HG02571 (cell line): Measurements from ENCODE around the gene NEUROD2.

Source experiments
- ATAC-seq: cut with Tn5 transposase; IDR thresholded peaks from one replicate; pipeline ENCODE4 v1.9.1; 2021; ENCODE audit warnings: mild to moderate bottlenecking, moderate library complexity; ENCODE audit not compliant: unreplicated experiment

NEUROD2 gene

DNA sequence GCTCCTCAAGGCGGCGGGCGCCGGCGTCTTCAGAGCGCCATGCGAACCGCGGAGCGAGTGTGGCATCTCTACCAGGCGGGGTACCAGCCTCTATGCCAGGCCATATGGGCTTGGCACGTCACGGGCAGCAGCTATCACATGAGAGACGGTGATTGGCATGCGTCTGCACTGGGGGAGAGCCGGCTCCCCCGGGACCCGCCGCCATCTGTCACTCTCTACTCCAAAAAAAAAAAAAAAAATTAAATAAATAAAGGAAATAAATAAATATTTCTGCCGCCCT is at the start of gene NEUROD2:
Gene NEUROD2, minus strand, starts transcription at position 70 of the 280 bp plus-strand sequence. CDS start 1,321 bp downstream, outside the sequence.
- ATAC-seq: no peak

DNA sequence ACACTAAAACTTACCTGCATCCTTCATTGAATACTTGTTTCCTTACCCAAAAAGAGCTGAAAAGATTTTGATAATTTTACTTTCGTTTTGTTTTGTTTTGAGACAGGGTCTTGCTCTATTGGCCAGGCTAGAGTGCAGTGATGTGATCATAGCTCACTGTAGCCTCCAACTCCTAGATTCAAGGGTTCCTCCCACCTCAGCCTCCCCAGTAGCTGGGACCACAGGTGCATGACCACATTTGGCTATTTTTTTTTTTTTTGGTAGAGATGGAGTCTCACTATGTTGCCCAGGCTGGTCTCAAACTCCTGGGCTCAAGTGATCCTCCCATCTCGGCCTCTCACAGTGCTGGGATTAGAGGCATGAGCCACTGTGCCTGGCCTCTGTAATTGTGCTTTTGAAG is 47.4 kb upstream of the NEUROD2 start:
- ATAC-seq: no peak

GRCh38 chr17:39653662-39654331 is 46.1 kb upstream of the NEUROD2 start:
- no peak for ATAC-seq

GRCh38 chr17:39653316-39653661 is 45.6 kb upstream of the NEUROD2 start:
- no peak for ATAC-seq

DNA sequence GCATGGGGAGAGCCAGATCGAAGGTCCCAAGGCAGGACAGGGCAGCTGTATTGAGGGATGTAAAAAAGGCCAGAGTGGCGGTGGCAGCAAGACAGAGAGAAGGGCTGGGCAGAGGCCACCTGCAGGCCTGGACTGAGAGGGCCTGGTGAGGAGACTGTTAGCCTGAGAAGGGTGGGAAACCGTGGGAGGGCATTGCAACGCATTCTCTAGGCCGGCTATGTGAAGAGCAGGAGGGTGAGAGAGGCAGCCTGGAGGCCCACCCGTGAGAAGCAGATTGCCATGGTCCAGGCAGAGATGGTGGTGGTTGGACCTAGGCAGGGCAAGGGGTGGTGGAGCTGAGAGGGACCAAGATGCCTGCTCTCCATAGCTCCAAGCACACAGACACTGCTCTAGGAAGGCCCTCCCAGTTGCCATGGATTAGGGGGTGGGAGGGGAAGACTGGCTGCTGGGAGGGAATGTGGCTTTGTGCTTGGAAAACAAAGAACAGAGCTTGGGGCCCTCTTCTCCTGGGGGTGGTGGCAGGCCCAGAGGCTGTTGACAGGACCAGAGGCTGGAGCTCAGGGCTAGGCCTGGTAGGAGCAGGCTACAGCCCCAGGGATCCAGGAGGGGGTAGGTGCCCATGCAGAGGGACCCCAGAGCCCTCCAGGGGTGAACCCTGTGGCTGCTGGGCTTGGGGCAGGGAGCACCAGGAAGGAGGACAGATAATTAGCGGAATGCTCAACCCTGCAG is 45.0 kb upstream of the NEUROD2 start:
- no peak for ATAC-seq

DNA sequence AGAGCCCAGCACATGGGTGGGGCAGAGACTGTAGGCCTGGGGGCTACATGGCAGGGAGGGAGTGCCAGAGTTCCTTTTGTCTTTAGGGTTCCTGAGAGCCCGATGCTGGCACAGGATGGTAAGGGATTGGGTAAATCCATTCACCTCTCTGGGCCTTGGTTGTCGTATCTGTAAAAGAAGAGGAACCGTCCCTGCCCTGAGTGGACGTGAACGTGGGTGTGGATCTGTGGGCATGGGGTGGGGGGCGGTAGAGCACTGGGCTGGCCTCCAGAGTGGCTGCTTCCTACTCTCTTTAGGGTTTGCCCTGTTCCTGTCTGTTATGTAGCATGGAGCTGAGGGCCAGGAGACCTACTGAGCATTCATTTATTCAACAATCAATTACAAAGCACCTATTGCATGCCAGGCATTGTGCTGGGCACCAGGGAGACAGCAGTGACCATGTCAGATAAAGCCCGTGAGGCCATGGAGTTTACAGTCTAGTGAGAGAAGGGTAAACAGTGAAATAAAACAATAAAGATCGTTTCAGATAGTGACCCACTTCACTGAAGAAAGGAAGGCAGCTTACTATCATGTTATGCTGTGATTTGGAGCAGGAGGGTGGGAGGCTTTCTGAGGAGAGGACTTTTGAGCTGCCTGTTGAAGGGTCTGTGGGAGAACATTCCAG is 44.3 kb upstream of the NEUROD2 start:
- ATAC-seq: no peak

- no peak for ATAC-seq
These were observed 42.4 kb upstream of the NEUROD2 start for GRCh38 chr17:39650121-39650579.

DNA sequence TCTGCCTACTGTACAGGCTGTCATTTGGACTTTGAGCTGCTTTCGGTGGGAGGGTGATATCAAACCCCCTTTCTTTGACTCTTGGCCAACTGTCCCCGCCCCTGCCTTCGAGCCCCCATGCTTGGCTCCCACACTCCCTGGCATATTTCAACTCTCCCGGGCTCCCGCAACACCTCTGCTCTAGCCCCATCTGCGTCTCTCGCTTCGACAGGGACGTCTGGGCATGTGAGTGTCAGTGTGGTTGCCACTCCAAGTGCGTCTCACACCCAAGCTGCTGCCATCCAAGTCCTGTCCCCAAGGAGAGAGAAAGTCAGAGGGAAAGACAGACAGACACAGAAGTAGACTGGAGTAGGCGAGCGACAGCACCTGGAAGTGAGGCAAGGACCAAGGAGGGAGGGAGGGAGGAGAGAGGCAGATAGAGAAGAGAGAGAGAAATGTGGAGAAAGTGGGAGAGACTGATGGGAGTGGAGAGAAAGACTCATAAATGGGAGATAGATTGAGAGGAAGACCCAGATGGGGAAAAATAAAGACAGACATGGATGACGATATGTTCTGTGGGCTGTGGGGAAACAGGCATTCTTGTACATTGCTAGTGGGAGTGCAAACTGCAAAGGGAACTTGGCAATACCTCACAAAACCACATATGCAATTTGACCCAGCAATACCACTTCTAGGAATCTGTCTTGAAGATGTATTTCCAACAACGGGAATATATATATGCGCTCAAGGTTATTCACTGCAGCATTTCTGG is 41.1 kb upstream of the NEUROD2 start:
- no peak for ATAC-seq

GRCh38 chr17:39647256-39647655 is 39.5 kb upstream of the NEUROD2 start:
- no peak for ATAC-seq

- no peak for ATAC-seq
These were observed 35.6 kb upstream of the NEUROD2 start for GRCh38 chr17:39643271-39643670.

- no peak for ATAC-seq
These were observed 34.8 kb upstream of the NEUROD2 start for GRCh38 chr17:39642291-39643074.

DNA sequence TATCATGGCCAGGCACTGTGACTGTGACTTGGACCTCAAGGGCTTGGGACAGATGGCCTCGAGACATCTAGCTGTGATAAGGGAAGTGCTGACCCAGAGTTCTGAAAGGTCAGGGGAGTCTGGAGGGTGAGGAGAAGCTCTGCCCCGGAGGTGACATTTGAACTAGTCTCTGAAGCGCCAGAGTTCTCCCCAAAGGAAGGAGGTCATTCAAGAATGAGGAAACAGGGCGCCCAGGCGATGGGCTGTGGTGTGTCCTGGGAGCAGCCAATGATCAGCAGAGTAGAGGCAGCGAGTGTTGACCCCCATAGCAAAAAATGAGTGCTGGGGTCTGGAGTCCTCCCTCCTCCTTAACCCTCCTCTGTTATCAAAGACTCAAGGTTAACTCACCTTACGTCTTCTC is 34.2 kb upstream of the NEUROD2 start:
- no peak for ATAC-seq

GRCh38 chr17:39641097-39641496 is 33.4 kb upstream of the NEUROD2 start:
- ATAC-seq: no peak

DNA sequence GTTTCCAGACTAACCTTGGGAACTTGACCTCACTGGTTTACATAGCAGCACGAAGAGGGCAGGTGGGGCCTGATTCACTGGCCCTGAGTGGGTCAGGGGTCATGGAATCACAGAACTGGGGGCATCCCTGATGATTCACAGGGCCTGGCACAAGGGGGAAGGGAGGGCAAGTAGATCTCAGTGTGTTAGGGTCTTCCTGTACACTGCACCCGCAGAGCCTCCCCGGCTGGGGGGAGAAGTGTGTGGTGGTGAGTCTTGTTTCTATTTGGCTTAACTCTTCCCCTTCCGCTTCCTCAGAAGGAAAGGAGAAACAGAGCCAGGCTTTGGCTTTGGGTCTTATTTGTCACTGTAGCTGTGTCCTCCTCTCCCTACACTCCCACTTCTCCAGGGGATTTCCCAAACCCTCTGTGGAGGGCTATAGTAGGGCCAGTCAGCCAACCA is 32.9 kb upstream of the NEUROD2 start:
- no peak for ATAC-seq

- ATAC-seq: no peak
These were observed 32.1 kb upstream of the NEUROD2 start for GRCh38 chr17:39639566-39640458.

DNA sequence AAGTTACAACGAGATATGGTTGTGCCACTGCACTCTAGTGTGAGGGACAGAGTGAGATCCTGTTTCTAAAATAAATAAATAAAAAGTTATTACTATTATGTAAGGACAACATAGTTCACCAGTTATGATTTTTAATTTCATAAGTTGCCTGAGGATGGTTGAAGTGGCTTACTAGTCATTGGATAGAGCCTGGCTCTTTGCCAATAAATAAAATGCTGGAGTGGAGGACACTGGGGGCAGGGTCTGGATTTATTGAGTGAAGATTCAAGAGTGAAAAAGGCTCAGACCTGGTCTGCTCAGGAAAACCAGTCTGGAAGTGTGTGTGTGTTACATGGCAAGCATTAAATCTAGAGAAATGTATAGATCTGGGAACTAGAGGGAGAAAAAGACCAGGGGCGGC is 31.3 kb upstream of the NEUROD2 start:
- no peak for ATAC-seq

DNA sequence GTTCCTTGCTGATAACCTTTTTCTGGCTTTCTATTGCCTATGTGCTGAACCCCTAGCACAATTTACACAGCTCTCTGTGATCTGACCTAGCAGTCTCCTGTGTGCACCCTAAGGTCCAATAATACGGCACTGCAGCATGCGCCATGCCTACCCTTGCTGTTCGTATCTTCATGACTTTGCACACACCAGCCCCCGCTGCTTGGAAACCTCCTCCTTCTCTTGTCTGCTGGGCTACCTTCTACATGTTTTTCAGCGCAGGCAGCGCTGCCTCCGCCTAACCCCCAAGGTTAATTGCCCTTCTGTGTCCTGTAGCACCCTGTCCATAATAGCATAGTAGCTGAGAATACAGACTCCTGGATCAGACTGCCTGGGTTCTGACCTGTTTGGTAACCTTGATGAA is 30.6 kb upstream of the NEUROD2 start:
- no peak for ATAC-seq

DNA sequence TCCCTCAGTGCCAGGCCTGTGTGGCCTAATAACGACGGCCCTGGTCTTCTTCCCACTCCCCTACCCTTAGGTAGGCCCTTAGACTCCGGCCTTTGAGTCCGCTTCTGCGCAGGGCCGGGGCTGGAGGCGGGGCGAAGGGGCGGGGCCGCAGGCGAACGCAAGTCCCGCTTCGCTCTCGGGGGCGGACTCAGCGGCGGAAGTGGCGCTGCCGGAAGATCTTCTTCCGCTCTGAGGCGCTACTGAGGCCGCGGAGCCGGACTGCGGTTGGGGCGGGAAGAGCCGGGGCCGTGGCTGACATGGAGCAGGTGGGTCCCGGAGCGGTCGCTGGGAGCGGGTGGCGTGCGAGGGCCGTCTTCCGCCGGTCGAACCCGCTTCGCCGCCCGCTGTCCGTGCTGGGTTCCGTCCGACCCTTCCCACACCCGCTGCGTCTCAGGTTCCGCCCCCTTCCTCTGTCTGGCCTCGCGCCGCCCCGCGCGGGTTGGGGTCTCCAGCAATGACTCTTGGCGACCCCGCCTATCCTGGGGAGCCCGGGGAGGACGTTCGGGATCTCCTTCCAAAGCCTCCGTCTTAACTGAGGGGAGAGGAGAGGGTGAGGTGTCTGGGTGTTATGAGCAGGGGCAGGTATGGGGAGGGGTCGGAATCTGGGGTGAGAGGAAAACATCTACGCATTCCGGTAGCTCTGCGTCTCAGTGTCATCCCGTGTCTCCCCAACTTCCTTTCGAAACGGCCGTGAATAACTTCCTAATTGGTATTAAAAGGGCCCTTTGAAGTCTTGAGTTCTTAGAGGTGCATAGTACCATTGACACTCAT is 29.4 kb upstream of the NEUROD2 start, which contains the start of gene STARD3:
Gene STARD3, plus strand, starts transcription at position 218 of the 810 bp plus-strand sequence. CDS start 16,388 bp downstream, outside the sequence.
- peak; percentile 78 for ATAC-seq

DNA sequence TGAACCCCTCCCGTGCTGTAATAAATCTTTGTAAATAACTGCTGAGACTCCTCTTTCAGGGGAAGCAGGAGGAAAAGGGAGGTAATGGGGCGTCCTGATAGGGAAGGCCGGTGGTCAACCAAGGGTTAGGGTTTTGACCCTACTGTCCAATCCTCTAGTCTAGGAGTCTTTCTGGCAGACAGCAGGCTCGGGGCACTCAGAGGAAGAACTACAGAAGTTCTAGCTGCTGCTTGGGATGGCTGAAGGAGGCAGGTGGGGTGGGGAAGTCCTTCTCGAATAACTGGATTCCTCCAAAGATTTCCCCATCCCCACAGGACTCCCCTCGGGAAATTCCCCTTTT is 28.8 kb upstream of the NEUROD2 start:
- peak; percentile 6 for ATAC-seq
